GM18907 (cell line): Measurements from ENCODE around the gene LAMTOR5.

ENCODE experiments used
- ATAC-seq: cut with Tn5 transposase; IDR thresholded peaks from one replicate; pipeline ENCODE4 v1.9.1; 2021; ENCODE audit warnings: mild to moderate bottlenecking, moderate library complexity; ENCODE audit not compliant: unreplicated experiment

The LAMTOR5 gene

DNA sequence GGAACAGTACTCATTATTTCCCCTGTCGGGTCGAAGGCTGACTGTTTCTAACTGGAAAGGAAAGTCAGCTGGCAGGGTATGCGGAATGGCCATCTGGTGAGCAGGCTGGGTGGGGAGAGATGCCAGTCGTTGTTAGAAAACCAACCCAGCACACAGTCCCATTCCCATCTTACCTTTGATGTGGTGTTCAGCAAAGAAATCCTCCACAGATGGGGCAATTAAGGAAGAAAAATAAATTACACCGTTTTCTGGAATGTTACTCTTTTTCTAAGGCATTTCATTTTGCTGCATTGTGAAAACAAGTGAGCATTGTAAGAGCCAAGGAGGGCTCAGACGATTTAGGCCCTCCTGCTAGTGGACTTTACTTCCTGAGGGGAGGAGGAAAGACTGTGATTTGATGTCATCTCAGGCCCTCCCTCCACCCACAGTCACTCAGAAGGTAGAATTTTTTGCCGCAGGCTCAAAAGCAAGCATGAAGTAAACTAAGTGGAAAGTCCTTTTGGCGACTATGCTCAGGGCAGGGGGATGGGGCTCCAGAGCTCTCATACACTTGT lies 16.7 kb downstream of the LAMTOR5 start, which contains the start of gene SLC16A4:
SLC16A4 (minus strand) TSS at position 335 of the 554 bp plus-strand sequence. CDS start 1,703 bp downstream, outside the sequence.
- ATAC-seq = no peak

DNA sequence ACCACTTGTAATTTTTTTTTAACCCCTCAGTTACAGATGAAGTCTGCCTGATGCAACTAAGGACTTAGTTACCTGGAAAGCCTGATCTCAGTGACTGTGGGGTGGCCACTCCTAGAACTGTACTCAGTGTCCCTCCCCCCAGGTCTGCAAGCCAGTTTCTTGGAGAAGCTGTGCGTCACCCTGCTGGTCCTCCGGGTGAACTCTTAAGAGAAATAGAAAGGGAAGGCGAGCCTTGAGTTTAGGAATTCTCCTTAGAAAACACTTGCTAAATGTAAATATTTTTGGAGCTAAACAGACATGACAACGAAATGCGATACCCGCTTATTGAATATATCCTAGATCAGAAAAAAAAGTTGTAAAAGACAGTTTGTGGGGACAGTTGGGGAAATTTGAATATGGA lies 17.4 kb downstream of the LAMTOR5 start:
- ATAC-seq = no peak

DNA sequence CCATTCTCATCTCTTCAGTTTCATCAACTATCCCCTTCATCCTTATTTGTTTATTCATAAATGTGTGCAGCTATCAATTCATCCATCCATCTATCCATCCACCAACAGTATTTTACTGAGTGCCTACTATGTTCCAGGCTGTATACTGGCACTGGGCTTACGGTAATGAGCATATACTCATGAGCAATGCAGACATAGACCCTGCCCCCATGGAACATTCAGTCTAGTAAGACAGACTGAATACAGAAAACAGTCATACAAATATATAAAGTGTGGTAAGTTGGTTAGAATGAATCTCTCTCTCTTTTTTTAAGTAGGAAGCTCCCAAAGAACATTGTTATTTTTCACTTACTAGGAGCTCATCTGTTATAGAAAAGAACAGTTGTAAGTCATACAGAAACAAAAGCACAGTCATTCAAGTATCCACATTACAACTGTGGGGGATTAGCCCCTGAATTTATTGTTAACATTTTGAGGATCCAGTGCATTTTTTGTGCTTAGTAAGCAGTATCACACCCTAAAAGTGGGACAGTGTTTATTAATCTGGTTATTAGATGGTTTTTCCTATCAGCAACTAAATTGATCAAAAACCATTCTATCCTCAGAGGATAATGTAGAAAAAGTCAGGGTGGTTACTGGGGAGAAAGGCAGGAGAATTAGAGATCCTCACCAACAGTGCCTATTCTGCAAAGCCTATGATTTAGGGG lies 20.3 kb downstream of the LAMTOR5 start:
- no peak for ATAC-seq

DNA sequence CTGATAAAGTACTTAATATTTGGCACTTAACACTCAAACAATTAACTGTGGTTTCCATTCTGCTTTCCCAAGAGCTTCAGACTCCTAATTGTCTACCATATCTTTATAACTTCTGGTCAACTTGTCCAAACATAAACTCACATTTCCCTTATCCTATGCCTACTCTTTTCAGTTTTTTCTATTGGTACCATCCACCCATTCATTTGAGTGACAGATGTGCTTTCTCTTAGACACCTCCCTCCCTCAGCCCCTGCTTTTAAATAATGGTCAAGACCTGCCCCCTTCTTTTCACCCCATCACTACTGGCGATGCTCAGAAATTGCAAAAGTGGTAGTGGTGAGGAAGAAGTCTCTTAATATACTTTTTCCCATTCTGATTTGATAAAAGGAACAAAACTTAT lies 22.1 kb downstream of the LAMTOR5 start:
- no peak for ATAC-seq

DNA sequence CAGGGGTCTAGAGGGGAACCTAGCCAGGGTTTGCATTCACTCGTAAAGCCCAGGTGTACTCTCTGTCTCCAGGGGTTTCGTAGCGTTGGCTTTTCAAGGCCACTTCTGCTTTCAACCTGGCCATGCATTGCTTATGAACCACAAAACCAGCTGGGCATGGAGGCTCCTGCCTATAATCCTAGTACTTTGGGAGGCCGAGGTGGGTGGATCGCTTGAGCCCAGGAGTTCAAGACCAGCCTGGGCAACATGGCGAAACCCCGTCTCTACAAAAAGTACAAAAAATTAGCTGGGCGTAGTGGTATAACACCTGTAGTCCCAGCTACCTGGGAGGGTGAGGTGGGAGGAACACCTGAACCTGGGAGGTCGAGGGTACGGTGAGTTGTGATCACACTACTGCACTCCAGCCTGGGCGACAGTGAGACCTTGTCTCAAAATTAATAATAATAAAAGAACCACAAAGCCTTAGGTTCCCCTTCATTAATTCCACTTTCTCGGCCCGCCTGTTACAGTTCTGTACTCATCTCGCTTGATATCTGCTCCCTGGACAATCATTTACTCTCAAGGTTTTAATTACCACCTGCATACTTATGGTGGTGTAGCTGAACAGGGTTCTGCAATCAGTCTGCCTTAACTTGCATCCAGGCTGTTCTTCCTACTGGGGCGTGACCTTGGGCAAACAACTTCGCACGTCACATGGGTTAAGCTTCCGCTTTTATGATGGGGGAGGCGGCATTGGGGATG lies 22.7 kb downstream of the LAMTOR5 start:
- peak; percentile 84 for ATAC-seq

DNA sequence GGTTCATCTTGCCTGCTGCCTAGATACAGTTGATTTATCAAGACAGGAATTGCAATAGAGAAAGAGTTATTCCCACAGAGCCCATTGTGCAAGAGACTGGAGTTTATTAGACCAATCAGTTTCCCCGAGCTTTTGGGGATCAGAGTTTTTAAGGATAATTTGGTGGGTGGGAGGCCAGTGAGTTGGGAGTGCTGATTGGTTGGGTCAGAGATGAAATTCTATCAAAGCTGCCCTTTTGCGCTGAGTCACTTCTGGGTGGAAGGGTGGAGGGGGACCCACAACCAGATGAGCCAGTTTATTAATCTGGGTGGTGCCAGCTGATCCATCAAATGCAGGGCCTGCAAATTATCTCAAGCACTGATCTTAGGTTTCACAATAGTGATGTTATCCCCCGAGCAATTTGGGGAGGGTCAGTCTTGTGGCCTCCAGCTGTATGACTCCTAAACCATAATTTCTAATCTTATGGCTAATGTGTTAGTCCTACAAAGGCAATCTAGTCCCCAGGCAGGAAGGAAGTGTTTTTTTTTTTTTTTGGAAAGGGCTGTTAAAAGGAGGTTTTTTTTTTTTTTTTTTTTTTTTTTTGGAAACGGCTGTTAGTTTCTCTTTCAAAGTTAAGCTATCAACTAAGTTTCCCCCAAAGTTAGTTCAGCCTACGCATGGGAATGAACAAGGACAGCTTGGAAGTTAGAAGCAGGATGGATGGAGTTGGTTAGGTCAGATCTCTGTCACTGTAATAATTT lies 24.1 kb downstream of the LAMTOR5 start:
- no peak for ATAC-seq

DNA sequence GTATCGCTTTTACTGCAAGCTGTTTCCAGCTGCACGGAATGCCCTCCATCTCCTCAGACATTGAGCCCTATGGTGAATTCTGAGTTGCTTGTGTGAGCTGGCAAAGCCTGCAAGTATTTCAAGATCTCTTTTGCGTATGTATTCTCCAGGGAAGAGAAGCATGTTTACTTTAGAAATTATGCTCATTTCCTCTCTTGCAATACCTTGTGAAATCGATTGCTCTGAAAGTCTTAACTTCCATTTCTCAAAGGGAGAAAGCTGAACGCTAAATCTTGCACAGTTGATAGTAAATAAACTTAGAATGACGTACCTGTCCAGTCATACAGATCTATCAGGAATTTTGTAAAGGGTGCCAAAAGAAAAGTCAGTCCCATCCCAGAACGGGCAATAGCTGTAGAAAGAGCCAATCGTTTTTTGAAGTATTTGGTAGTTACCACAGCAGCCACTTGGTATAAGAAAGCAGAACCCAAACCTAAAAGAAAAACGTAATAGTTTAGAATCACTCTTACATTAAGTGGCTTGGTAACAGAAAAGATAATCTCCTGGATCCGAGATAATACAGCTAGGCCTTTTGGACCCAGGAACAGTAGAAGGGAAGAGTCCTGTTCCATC lies 26.7 kb downstream of the LAMTOR5 start:
- ATAC-seq = no peak

DNA sequence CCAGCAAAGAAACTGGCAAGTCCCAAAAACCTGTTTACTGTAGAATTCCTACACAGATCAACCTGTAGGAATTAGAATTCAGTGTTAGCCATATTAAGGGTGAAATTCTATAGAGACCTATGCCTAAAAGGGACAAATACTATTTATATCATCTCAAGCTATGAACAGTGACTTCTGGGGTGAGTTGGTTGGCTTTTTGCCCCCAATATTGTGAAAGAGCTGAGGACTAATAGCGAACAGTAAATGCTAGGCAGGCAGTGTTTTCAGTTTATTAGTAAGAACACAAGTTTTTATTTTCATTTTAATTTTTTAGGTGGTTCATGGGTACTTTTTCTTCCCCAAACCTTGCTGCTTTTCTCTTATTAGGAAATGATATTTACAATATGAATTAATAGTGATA lies 32.0 kb downstream of the LAMTOR5 start:
- ATAC-seq = no peak

DNA sequence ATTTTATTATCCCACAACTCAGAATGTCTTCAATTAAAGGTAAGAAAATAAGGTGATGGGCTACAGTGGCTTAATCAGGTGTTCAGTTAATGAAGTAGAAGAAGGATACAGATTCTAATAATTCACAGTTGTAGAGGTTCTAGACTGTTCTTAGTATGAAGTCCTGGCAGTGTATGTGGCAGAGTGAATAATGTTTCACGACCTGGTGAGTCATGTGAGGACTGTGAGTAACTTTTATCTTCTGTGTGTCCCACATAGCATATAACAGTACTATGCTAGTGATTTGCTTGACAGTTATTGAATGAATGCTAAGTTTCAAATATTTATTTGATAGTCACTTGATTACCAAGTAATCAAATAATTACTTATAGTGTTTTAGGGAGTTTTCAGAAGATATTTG lies 36.7 kb downstream of the LAMTOR5 start:
- no peak for ATAC-seq

DNA sequence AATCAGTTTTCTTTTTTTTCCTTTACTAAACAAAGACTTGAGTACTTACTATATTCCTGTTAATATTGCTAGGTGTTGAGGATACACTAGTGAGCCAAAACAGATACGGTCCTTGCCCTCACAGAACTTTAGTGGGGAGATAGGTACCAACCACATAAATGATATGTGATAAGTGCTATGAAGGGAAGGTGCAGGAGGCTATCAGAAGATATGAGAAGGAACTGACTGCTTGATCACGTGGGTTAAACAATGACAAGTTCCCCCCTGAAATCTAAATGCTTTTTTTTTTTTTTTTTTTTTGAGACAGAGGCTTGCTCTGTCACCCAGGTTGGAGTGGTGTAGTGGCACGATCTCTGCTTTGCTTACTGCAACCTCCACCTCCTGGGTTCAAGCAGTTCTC lies 43.3 kb downstream of the LAMTOR5 start:
- ATAC-seq = no peak

DNA sequence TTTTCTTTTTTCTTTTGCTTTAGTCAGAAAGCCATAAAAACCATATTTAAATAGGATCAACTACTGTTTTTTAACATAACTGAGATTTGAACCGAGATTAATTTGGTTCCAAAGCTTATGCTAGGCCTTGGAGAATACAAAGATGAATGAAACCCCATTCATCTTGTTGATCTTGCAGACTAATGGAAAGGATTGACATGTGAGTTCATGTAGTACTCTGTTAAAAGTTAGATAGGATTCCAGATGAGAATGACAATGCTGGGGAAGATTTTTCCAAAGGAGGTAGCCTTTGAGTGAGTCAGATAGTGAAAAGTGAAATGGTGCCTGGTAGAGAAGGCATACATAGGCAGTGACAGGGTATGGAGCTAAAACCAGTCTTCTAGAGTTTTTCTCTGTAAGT lies 45.6 kb downstream of the LAMTOR5 start:
- ATAC-seq = no peak

DNA sequence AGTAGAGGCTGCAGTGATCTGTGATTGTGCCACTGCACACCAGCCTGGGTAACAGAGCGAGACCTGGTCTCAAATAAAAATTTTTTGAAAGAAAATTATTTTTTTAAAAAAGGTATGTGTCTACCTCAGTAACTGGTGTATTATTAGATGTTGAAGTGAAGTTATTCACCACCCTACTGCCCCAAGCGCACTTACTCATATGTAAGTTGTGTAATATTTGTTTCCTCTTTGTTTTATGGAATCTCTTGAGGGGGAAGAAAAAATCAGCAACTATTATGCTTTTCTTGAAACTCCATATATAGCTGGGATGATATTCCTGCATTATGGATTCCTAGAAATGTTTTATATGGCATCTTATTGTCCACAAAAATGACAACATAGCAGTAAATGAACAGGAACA lies 47.1 kb downstream of the LAMTOR5 start:
- ATAC-seq = no peak

DNA sequence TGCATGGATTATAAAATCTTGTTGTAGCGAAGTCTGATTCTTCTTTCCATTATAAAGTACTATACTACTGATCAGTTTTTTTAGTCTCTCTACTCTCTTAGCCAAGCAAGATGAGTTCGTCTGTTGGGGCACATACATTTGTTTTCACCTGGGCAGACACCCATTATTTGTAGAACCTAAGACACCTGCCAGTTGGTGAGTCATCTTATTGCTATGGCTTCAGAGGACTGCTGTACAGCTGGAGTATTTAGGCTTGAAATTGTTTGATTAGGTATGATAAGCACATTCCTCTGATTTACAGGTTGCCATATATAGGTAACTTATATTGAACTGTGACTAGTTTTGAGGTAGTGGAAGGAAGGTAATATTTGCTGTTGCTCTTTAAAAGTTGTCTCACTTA lies 51.1 kb downstream of the LAMTOR5 start:
- ATAC-seq = no peak

DNA sequence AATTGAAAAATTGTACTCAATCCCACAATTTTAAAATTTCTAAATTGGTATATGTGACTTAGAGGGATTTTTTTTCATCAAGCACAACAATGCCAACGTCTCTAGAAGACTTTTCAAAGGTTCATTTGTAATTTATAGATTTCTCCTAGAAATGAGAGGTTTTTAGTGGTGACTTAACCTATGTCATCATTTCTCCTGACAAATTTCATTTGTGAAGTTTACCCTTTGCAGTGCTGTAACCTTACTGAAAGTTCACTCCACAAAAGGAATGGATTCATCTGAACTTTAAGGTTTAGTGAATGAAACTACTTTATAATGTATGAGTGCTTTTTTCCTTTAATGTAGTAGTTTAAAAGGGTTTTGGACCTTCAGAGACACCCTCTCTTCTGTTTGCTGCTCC lies 52.2 kb downstream of the LAMTOR5 start:
- ATAC-seq = no peak
